Tibial nerve (tissue), 4 donors: Measurements from ENCODE around the gene IPP. TPM values are rescaled to one million over a fixed set of nuclear protein-coding genes. Genes with fewer than 3 reads are reported as not detected.

ENCODE experiments used
- DNase-seq, 2 donors: peaks; one replicate each; pipeline ENCODE4 v3.0.0-alpha.2; 2019; ENCODE audit warnings: low spot score in 2 of 2
- H3K27ac ChIP-seq, 4 donors: fragments of 200-600 bp; sonication (generic) in 3 of 4; one replicate each; pipeline ENCODE4 v1.5.1; 2017 to 2019; ENCODE audit warnings: mild to moderate bottlenecking in 1 of 4
- H3K27me3 ChIP-seq, 2 donors: fragments of 200-600 bp; sonication (generic) in 1 of 2; one replicate each; pipeline versions ENCODE4 v1.5.1 to v1.6.0; 2017 to 2019
- H3K36me3 ChIP-seq, 3 donors: fragments of 200-600 bp; sonication (generic); one replicate each; pipeline ENCODE4 v1.5.1; 2018 to 2019
- H3K4me1 ChIP-seq, 4 donors: fragments of 200-600 bp; sonication (generic) in 3 of 4; one replicate each; pipeline ENCODE4 v1.5.1; 2017 to 2019
- H3K4me3 ChIP-seq, 4 donors: fragments of 200-600 bp; sonication (generic) in 3 of 4; one replicate each; pipeline ENCODE4 v1.5.1; 2017 to 2019; ENCODE audit warnings: mild to moderate bottlenecking in 1 of 4, moderate library complexity in 1 of 4
- H3K9me3 ChIP-seq, 4 donors: fragments of 200-600 bp; sonication (generic) in 3 of 4; one replicate each; pipeline ENCODE4 v1.5.1; 2017 to 2019
- EP300 ChIP-seq, 2 donors: sonication (generic); formaldehyde crosslinking; IDR thresholded peaks; one replicate each; pipeline ENCODE4 v1.6.1; 2017; ENCODE audit warnings: antibody characterized with exemption in 2 of 2, mild to moderate bottlenecking in 1 of 2
- POLR2A ChIP-seq, 2 donors: fragments of 450-650 bp; IDR thresholded peaks; one replicate each; pipeline ENCODE4 v1.6.1; 2017; ENCODE audit warnings: antibody characterized with exemption in 2 of 2, mild to moderate bottlenecking in 2 of 2, moderate library complexity in 2 of 2
- WGBS, 2 donors: methylation state at CpG; one replicate each; pipeline ENCODE4 v1.1.5; 2018; 5-methylcytosine and 5-hydroxymethylcytosine counted together
- total RNA-seq, 4 donors: library from RNA; depleted of rRNA; stranded (reverse); fragments of >200 nt; gene quantifications; one replicate each; pipeline ENCODE4 v1.1.0, GENCODE V29; 2016
- TF ChIP-seq, protein P1 (sequence below), 5 experiments: fragments of 200-600 bp in 3 of 5; fragments of 450-650 bp in 2 of 5; sonication (generic) in 3 of 5; IDR thresholded peaks; one replicate each; pipeline ENCODE4 v1.5.1; 2016 to 2019; ENCODE audit warnings: antibody characterized with exemption in 5 of 5, mild to moderate bottlenecking in 3 of 5, moderate library complexity in 2 of 5

IPP gene
- total RNA-seq, 4 donors from 2014 or later: 8.4 to 15.3 (median 13.9) TPM

DNA sequence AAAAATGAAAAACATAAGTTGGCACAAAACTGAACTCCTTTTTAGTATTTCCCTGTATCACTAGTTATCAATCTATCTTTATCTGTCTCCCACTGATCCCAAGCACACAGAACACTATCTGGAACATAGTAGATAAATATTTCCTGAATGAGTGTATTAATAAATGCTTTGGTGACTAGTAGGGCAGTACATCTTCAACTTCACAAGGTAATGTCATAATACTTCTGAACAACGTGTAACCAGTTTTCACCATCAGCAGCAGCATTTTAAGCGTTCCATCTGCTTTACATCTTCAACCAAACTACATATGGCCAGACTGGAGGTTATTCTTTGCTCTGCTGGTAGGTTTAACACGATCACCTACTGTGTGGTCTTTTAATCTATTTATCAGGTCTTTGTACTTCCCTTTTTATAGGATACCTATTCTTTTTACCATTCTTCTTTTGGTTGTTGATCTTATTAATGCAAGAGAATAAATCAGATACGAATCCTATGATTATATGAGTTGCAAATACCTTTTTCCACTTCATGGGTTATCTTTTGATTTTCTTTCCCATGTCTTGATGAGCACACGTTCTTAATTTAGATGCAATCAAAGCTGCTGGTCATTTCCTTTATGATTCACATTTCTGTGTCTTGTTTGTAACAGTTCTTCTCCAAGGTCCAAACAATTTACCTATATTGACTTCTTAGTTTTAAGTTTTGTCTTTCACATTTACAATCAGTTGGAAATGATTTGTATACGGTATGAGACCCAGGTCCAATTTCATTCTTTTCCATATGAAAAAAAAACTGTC is 80.4 kb downstream of the IPP start:
- 76 to 85% methylated on average over 6 of the region's 6 CpGs for WGBS, 2 donors
- no peaks in the 10 kb centered on the region for H3K27me3 ChIP-seq
- no peak overlapping the region for H3K27ac ChIP-seq
- no peaks in the 10 kb centered on the region for H3K9me3 ChIP-seq
- no peak overlapping the region for H3K4me3 ChIP-seq
- no peaks in the 10 kb centered on the region for H3K36me3 ChIP-seq
- H3K4me1 ChIP-seq: peaks cover 0 to 68% (median 5%) of the 10 kb centered on the region in 4 donors
- DNase-seq: no peak
- no peak for TF ChIP-seq EP300 (IDR thresholded peaks at IDR 0.05)
- TF ChIP-seq, protein P1, sequence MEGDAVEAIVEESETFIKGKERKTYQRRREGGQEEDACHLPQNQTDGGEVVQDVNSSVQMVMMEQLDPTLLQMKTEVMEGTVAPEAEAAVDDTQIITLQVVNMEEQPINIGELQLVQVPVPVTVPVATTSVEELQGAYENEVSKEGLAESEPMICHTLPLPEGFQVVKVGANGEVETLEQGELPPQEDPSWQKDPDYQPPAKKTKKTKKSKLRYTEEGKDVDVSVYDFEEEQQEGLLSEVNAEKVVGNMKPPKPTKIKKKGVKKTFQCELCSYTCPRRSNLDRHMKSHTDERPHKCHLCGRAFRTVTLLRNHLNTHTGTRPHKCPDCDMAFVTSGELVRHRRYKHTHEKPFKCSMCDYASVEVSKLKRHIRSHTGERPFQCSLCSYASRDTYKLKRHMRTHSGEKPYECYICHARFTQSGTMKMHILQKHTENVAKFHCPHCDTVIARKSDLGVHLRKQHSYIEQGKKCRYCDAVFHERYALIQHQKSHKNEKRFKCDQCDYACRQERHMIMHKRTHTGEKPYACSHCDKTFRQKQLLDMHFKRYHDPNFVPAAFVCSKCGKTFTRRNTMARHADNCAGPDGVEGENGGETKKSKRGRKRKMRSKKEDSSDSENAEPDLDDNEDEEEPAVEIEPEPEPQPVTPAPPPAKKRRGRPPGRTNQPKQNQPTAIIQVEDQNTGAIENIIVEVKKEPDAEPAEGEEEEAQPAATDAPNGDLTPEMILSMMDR (IDR thresholded peaks at IDR 0.05): no peak
- no peak for TF ChIP-seq POLR2A (IDR thresholded peaks at IDR 0.05)

DNA sequence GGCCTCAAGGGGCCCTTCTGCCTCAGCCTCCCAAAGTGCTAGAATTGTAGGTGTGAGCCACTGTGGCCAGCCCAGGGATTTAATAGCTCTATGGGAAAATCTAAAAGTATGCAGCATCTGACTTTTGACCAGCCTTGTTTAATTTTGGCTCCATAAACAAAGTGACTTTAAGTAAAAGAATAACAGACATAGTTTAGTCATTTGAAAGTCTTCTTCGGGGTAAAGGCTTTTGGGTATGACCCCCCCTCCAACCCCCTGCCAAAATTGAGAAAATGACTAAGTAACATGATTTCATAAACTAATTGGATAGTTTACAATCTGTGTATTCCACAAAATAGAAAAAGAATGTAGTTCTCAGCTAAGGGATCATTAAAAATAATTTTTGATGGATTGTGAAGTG is 81.1 kb downstream of the IPP start:
- Histone ChIP-seq H3K27ac (no peak overlapping the region), H3K27me3 (no peaks in the 10 kb centered on the region), H3K4me3 (no peak overlapping the region), H3K9me3 (no peaks in the 10 kb centered on the region), H3K4me1 (peaks cover 0 to 62% (median 5%) of the 10 kb centered on the region in 4 donors), H3K36me3 (no peaks in the 10 kb centered on the region)
- DNase-seq: no peak
- TF ChIP-seq EP300 (IDR thresholded peaks at IDR 0.05) (no peak), POLR2A (IDR thresholded peaks at IDR 0.05) (no peak)
- TF ChIP-seq, protein P1 (IDR thresholded peaks at IDR 0.05): no peak
- WGBS, 2 donors: 23 to 28% methylated on average over 1 of the region's 1 CpG

DNA sequence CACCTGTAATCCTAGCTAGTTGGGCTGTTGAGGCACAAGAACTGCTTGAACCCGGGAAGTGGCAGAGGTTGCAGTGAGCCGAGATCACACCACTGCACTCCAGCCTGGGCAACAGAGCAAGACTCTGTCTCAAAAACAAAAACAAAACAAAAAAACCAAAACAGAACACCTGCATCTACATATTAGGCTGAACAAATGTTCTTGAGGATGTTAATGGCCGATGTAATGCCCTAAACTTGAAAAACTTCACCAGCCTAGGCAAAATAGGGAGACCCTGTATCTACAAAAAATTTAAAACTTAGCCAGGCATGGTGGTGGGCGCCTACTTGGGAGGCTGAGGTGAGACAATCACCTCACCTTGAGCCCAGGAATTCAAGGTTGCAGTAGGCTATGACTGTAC is 81.9 kb downstream of the IPP start:
- no peaks in the 10 kb centered on the region for H3K27me3 ChIP-seq
- no peak overlapping the region for H3K4me3 ChIP-seq
- no peak for DNase-seq
- TF ChIP-seq, protein P1 (IDR thresholded peaks at IDR 0.05): no peak
- TF ChIP-seq POLR2A (IDR thresholded peaks at IDR 0.05): no peak
- no peak for TF ChIP-seq EP300 (IDR thresholded peaks at IDR 0.05)
- no peak overlapping the region for H3K27ac ChIP-seq
- H3K9me3 ChIP-seq: no peaks in the 10 kb centered on the region
- no peaks in the 10 kb centered on the region for H3K36me3 ChIP-seq
- 93 to 100% methylated on average over 4 of the region's 4 CpGs for WGBS, 2 donors
- H3K4me1 ChIP-seq: peaks cover 0 to 55% (median 3%) of the 10 kb centered on the region in 4 donors

DNA sequence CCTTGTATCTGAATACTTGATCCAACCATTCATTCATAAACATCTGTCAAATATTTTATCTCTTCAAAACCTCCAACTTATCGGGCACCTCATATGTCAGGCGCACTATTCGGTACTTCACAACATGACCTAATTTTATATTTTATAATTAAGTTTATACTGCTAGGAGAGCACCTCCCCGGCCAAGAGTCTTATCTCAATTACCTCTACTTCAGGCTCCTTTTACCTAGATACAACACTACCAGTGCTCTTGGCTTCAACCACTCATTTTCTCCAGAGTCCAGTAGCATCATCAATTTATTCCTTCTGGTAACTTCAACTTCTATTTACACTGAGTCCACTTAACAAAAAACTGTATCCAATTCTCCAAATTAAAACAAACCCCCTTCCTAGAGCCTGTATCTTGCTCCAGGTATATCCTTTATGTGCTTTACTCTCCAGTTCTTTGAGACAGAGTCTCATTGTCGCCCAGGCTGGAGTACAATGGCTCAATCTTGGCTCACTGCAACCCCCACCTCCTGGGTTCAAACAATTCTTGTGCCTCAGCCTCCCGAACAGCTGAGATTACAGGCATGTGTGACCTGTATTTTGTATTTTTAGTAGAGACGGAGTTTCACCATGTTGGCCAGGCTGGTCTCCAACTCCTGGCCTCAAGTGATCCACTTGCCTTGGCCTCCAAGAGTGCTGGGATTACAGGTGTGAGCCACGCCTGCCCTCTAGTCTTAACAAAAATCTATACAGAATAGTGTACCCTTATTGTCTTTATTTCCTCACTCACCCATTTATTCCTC is 82.9 kb downstream of the IPP start:
- TF ChIP-seq POLR2A (IDR thresholded peaks at IDR 0.05): no peak
- TF ChIP-seq, protein P1 (IDR thresholded peaks at IDR 0.05): no peak
- TF ChIP-seq EP300 (IDR thresholded peaks at IDR 0.05): no peak
- no peak for DNase-seq
- no peaks in the 10 kb centered on the region for H3K9me3 ChIP-seq
- H3K27ac ChIP-seq: no peak overlapping the region
- H3K4me1 ChIP-seq: peaks cover 0 to 45% (median 3%) of the 10 kb centered on the region in 4 donors
- H3K36me3 ChIP-seq: no peaks in the 10 kb centered on the region
- H3K4me3 ChIP-seq: no peak overlapping the region
- H3K27me3 ChIP-seq: no peaks in the 10 kb centered on the region
- 86 to 95% methylated on average over 8 of the region's 8 CpGs for WGBS, 2 donors

DNA sequence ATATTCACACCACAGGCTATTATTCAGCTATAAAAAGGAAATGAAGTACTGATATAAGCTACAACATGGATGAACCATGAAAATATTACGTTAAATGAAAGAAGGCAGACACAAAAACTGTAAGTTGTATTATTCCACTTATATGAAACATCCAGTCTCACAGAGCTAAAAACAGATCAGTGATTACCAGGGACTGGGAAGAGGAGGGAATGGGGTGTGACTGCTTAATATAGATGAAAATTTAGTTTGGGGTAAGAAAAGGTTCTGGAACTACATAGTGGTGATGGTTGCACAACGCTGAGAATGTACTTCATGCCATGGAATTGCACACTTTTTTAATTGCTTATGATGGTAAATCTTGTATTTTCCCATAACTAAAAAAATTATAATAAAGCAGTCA is 83.6 kb downstream of the IPP start:
- Histone ChIP-seq H3K9me3 (no peaks in the 10 kb centered on the region), H3K27ac (no peak overlapping the region), H3K36me3 (no peaks in the 10 kb centered on the region), H3K4me1 (peaks cover 0 to 39% (median 3%) of the 10 kb centered on the region in 4 donors), H3K27me3 (no peaks in the 10 kb centered on the region), H3K4me3 (no peak overlapping the region)
- 78% methylated on average over 2 of the region's 2 CpGs for WGBS, 2 donors
- DNase-seq: no peak
- TF ChIP-seq EP300 (IDR thresholded peaks at IDR 0.05) (no peak), POLR2A (IDR thresholded peaks at IDR 0.05) (no peak)
- TF ChIP-seq, protein P1 (IDR thresholded peaks at IDR 0.05): no peak
